PC-9 (cell line): ENCODE measurements around the gene CPS1. TPM values are rescaled to one million over a fixed set of nuclear protein-coding genes. Genes with fewer than 3 reads are reported as not detected.

Experiments used
- BruUV-seq: library from RNA; stranded (reverse); fragments of 400-500 nt; replicated peaks from 2 replicates; lab custom pipeline; 2021; lab: Mats Ljungman, UMichigan
- CTCF ChIA-PET: fragments of 300-600 bp; sonication (Branson Sonifier 250); formaldehyde crosslinking; loops from one replicate; lab custom pipeline; 2022; ENCODE audit warnings: antibody characterized with exemption; lab: Charles Lee
- POLR2A ChIA-PET: fragments of 300-600 bp; sonication (Branson Sonifier 250); formaldehyde crosslinking; loops from one replicate; lab custom pipeline; 2022; ENCODE audit warnings: antibody characterized with exemption; ENCODE audit not compliant: unreplicated experiment; lab: Charles Lee
- DNase-seq, 2 experiments: peaks; one replicate each; pipeline versions ENCODE4 v3.0.0 to v3.0.0-alpha.2; 2015 to 2022; ENCODE audit warnings: mixed read lengths in 1 of 2
- H2AFZ ChIP-seq: fragments of 200-600 bp; sonication (generic); 2 replicates; pipeline ENCODE4 v1.8.1; 2017; ENCODE audit warnings: antibody characterized with exemption
- H3F3A ChIP-seq: fragments of 200-600 bp; sonication (generic); 2 replicates; pipeline ENCODE4 v1.8.1; 2017; ENCODE audit warnings: antibody characterized with exemption, mild to moderate bottlenecking, low read depth; ENCODE audit not compliant: insufficient read depth
- H3K27ac ChIP-seq: fragments of 200-600 bp; sonication (generic); 2 replicates; pipeline ENCODE4 v1.6.1; 2016; ENCODE audit warnings: mixed run types
- H3K27me3 ChIP-seq: fragments of 200-600 bp; sonication (generic); 2 replicates; pipeline ENCODE4 v1.6.1; 2016; ENCODE audit warnings: low read depth, mixed run types; ENCODE audit not compliant: insufficient read depth
- H3K36me3 ChIP-seq: fragments of 200-600 bp; sonication (generic); 2 replicates; pipeline ENCODE4 v1.6.1; 2016; ENCODE audit warnings: low read depth, mixed run types
- H3K4me1 ChIP-seq: fragments of 200-600 bp; sonication (generic); replicated peaks from 2 replicates; pipeline ENCODE4 v1.6.1; 2016; ENCODE audit warnings: mixed run types; ENCODE audit not compliant: insufficient read depth
- H3K4me2 ChIP-seq: fragments of 200-600 bp; sonication (generic); 2 replicates; pipeline ENCODE4 v1.6.1; 2017; ENCODE audit warnings: mixed run types
- H3K4me3 ChIP-seq: fragments of 200-600 bp; sonication (generic); 2 replicates; pipeline ENCODE4 v1.6.1; 2016; ENCODE audit warnings: mixed run types
- H3K79me2 ChIP-seq: fragments of 200-600 bp; sonication (generic); 2 replicates; pipeline ENCODE4 v1.6.1; 2017; ENCODE audit warnings: low read depth, mixed run types
- H3K9me2 ChIP-seq: fragments of 200-600 bp; sonication (generic); 2 replicates; pipeline ENCODE4 v1.8.1; 2017; ENCODE audit warnings: mild to moderate bottlenecking; ENCODE audit not compliant: insufficient read depth
- H3K9me3 ChIP-seq: fragments of 200-600 bp; sonication (generic); 2 replicates; pipeline ENCODE4 v1.8.1; 2016; ENCODE audit warnings: low read depth; ENCODE audit not compliant: insufficient read depth
- H4K20me1 ChIP-seq: fragments of 200-600 bp; sonication (generic); 2 replicates; pipeline ENCODE4 v1.8.1; 2017; ENCODE audit not compliant: insufficient read depth
- CTCF ChIP-seq: fragments of 200-600 bp; sonication (generic); conservative IDR thresholded peaks from 2 replicates; pipeline ENCODE4 v1.6.1; 2017; ENCODE audit warnings: mixed run types, antibody characterized with exemption, mild to moderate bottlenecking, moderate library complexity
- EZH2 ChIP-seq: fragments of 200-600 bp; sonication (generic); IDR thresholded peaks from 2 replicates; pipeline ENCODE4 v1.8.0; 2017; ENCODE audit warnings: antibody characterized with exemption, low read depth
- intact Hi-C: fragments of 100-400 bp; cut with micrococcal nuclease; formaldehyde crosslinking; loops from one replicate; pipeline ENCODE4 v1.10.0; 2022; ENCODE audit not compliant: unreplicated experiment
- total RNA-seq: library from RNA; stranded (reverse); gene quantifications from 2 replicates; pipeline ENCODE4 v1.2.3, GENCODE V29; 2021

Gene CPS1
- total RNA-seq, 1 experiment from 2014 or later = 27.5 TPM

- no peaks in the 10 kb centered on the region for H3F3A ChIP-seq
- no TSS peak for BruUV-seq
- TF ChIP-seq EZH2 (no peak), CTCF (no peak)
- H3K79me2 ChIP-seq = no peaks in the 10 kb centered on the region
- DNase-seq = no peak
- H3K4me1 ChIP-seq = no peaks in the 10 kb centered on the region
- no peak overlapping the region for H3K4me2 ChIP-seq
- ChIA-PET POLR2A (no interaction called here), CTCF (no interaction called here)
- no peaks in the 10 kb centered on the region for H3K27me3 ChIP-seq
- intact Hi-C loops = no loop called here
- H2AFZ ChIP-seq = no peak overlapping the region
- no peaks in the 10 kb centered on the region for H3K36me3 ChIP-seq
- no peaks in the 10 kb centered on the region for H3K9me2 ChIP-seq
- no peaks in the 10 kb centered on the region for H3K9me3 ChIP-seq
- H3K27ac ChIP-seq = no peak overlapping the region
- H4K20me1 ChIP-seq = no peaks in the 10 kb centered on the region
- no peak overlapping the region for H3K4me3 ChIP-seq
Measured at GRCh38 chr2:210546424-210547208, 9.8 kb upstream of the CPS1 start.

- Histone ChIP-seq H3K9me2 (no peaks in the 10 kb centered on the region), H2AFZ (no peak overlapping the region), H3K36me3 (no peaks in the 10 kb centered on the region), H3K4me2 (no peak overlapping the region), H3K4me1 (no peaks in the 10 kb centered on the region), H3K79me2 (no peaks in the 10 kb centered on the region), H3K27ac (no peak overlapping the region), H3K9me3 (no peaks in the 10 kb centered on the region), H4K20me1 (no peaks in the 10 kb centered on the region), H3K4me3 (no peak overlapping the region), H3K27me3 (no peaks in the 10 kb centered on the region), H3F3A (no peaks in the 10 kb centered on the region)
- intact Hi-C loops = no loop called here
- POLR2A ChIA-PET = no interaction called here
- BruUV-seq = no TSS peak
- DNase-seq = no peak
- CTCF ChIA-PET = no interaction called here
- TF ChIP-seq CTCF = no peak
- TF ChIP-seq EZH2 = no peak
Measured at GRCh38 chr2:210548031-210548430, 8.4 kb upstream of the CPS1 start.

GRCh38 chr2:210548878-210549384 is 7.5 kb upstream of the CPS1 start:
- Histone ChIP-seq H3K36me3 (no peaks in the 10 kb centered on the region), H3K79me2 (no peaks in the 10 kb centered on the region), H3F3A (no peaks in the 10 kb centered on the region), H2AFZ (no peak overlapping the region), H3K4me1 (no peaks in the 10 kb centered on the region), H3K9me2 (no peaks in the 10 kb centered on the region), H3K4me3 (no peak overlapping the region), H3K9me3 (no peaks in the 10 kb centered on the region), H4K20me1 (no peaks in the 10 kb centered on the region), H3K27me3 (no peaks in the 10 kb centered on the region), H3K27ac (no peak overlapping the region), H3K4me2 (no peak overlapping the region)
- TF ChIP-seq CTCF = no peak
- TF ChIP-seq EZH2 = no peak
- intact Hi-C loops = no loop called here
- CTCF ChIA-PET = interaction anchor here (0.6 kb wide), 1 partner anchor 8 kb away, joined by 3 read pairs; no protein-coding TSS in a partner anchor
- no peak for DNase-seq
- BruUV-seq = no TSS peak
- POLR2A ChIA-PET = no interaction called here
